HG02973 (cell line): Measurements from ENCODE around the gene APOA1.
A peak's percentile ranks its signal among the peaks of the same experiment; 100 is the strongest.

Experiments used
- ATAC-seq: cut with Tn5 transposase; IDR thresholded peaks from one replicate; pipeline ENCODE4 v1.9.1; 2021; ENCODE audit warnings: moderate library complexity; ENCODE audit not compliant: unreplicated experiment

The APOA1 gene

GRCh38 chr11:116791813-116792143 lies 45.6 kb downstream of the APOA1 start, which contains the start of gene APOA5:
Gene APOA5, minus strand, starts transcription at chr11:116791879. Its CDS starts 19 bp downstream, at chr11:116791860.
- ATAC-seq, result no peak

DNA sequence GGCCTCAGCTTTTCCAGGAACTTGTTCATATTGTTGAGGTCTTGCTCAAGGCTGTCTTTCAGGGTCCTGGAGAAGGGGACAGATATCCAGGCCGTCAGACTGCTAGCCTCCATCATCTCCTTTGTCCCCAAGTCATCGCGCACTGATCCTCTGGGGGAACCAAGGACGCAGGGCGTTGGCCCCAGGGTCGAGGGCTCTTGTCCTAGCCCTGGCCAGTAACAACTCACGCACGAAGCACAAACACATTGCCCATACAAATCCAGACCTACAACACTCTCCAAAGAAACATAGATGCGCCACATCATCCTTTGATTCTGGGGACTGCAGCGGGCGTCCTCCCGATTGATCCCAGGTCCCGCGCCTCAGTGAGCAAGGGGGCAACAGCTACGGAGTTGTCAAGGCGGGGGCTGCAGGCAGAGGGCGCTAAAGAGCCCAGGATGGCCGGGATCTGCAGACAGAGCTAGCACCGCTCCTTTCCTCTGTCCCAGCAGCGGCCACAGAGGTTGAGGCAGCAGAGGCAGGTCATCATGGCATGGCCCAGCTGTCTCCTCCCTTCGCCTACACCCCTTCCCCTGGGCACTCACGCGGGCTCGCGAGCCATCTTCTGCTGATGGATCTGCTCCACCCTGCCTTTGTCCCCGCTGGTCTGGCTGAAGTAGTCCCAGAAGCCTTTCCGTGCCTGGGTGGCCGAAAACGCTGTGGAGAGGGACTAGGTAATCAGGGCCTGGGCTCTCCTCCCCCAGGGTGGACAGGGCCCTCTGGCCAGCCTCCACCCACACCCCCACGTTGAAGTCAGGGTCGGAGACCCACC lies 46.2 kb downstream of the APOA1 start:
- ATAC-seq, result no peak

DNA sequence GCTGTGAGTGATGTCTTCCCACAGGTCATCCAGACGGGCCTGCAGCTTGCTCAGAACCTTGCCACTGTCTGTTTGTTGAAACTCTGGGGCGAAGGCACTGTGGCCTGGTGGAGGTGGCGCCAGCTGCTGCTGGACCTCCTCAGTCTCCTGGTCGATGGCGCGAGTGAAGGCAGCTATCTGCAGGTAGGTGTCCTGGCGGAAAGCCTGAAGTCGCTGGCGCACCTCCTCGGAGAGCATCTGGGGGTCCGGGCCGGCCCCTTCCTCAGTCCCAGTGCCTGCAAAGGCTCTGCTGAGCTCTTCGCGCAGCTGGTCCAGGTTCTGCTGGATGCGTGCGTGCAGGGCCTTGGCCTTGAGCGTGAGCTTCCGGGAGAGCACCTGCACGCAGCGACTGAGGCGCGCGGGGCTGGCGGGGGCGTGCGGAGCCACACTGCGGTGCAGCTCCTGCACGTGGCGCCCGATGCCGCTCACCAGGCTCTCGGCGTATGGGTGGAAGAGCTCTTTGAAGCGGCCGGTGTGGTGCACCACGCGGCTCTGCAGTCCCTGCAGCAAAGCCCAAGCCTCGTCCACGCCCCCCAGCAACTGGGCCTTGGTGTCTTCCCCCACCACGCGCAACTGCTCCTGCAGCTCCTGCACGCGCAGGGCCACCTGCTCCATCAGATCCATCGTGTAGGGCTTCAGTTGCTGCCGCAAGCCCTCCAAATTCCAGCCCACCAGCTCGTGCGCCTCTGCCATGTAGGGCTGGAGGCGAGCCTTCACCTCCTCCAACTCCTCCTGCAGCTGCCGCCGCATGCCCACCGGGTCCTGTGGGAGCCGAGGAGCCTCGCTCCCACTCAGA lies 47.0 kb downstream of the APOA1 start:
- no peak for ATAC-seq

GRCh38 chr11:116788975-116789374 lies 48.4 kb downstream of the APOA1 start:
- no peak for ATAC-seq

GRCh38 chr11:116788534-116788933 lies 48.9 kb downstream of the APOA1 start:
- ATAC-seq, result no peak

GRCh38 chr11:116787786-116788486 lies 49.5 kb downstream of the APOA1 start, which contains the start of gene ZPR1:
Gene ZPR1, minus strand, starts transcription at chr11:116788023. Its CDS starts 33 bp downstream, at chr11:116787990.
- peak; percentile 83 for ATAC-seq

- no peak for ATAC-seq
These were observed 50.0 kb downstream of the APOA1 start for GRCh38 chr11:116787436-116787785.

DNA sequence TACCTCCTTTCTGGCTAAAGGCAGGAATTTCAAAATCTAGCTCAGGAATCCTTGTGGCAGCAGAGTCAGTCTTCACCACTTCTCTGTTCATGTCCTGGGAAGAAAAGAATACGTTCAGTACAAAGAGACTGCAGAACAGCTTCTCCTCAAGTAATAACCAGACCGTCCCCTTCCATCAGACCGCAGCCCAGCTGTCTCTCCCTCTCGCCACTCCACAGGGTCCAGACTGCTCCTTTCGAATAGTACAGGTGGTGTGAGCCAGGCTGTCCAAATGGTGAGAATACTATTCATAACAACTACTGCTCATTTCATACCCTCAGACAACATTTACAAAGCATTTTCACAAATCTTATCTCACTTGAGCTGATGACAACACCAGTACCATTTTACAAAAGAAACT lies 50.5 kb downstream of the APOA1 start:
- no peak for ATAC-seq

GRCh38 chr11:116786326-116786725 lies 51.1 kb downstream of the APOA1 start:
- ATAC-seq, result no peak
